Keratinocyte (primary cell): ENCODE results near the gene PTGES2. TPM values are rescaled to one million over a fixed set of nuclear protein-coding genes. Genes with fewer than 3 reads are reported as not detected.

Source experiments
- DNase-seq: peaks from one replicate; pipeline ENCODE4 v3.0.0-alpha.2; 2011; ENCODE audit warnings: low read depth, missing footprints, low spot score
- FAIRE-seq: peaks from 2 replicates; lab custom pipeline; 2011; peaks lifted over from hg19 to GRCh38; lab: Jason Lieb, UNC
- H2AFZ ChIP-seq: 2 replicates; pipeline ENCODE4 v1.6.0; 2012; ENCODE audit warnings: low read length, control low read depth, inconsistent platforms; ENCODE audit not compliant: control insufficient read depth
- H3K27ac ChIP-seq: 2 replicates; pipeline ENCODE4 v1.5.1; 2011; ENCODE audit warnings: low read length; ENCODE audit not compliant: control insufficient read depth, insufficient read depth
- H3K27me3 ChIP-seq: 3 replicates; pipeline ENCODE4 v1.6.0; 2011; ENCODE audit warnings: low read length; ENCODE audit not compliant: control insufficient read depth, insufficient read depth; ENCODE audit errors: extremely low read depth
- H3K36me3 ChIP-seq, 2 experiments: 2 replicates in 1 of 2; 3 replicates in 1 of 2; pipeline ENCODE4 v1.5.1; 2011; ENCODE audit warnings: low read length in 2 of 2, mild to moderate bottlenecking in 1 of 2; ENCODE audit not compliant: control insufficient read depth in 2 of 2, insufficient read depth in 2 of 2; ENCODE audit errors: extremely low read depth in 1 of 2
- H3K4me1 ChIP-seq: 3 replicates; pipeline ENCODE4 v1.5.1; 2011; ENCODE audit warnings: low read length; ENCODE audit not compliant: control insufficient read depth, insufficient read depth; ENCODE audit errors: extremely low read depth
- H3K4me2 ChIP-seq: 3 replicates; pipeline ENCODE4 v1.6.0; 2011; ENCODE audit warnings: low read depth, low read length; ENCODE audit not compliant: control insufficient read depth, insufficient read depth; ENCODE audit errors: extremely low read depth
- H3K4me3 ChIP-seq, 3 experiments: fragments of 200-600 bp in 1 of 3; sonication (generic) in 1 of 3; 2 replicates in 2 of 3; 3 replicates in 1 of 3; pipeline ENCODE4 v1.5.1; 2011 to 2016; ENCODE audit warnings: low read length in 3 of 3, mild to moderate bottlenecking in 3 of 3, control low read depth in 2 of 3, inconsistent platforms in 1 of 3, low read depth in 1 of 3, mixed read lengths in 1 of 3, mixed run types in 1 of 3, moderate library complexity in 1 of 3; ENCODE audit not compliant: control insufficient read depth in 2 of 3, insufficient read depth in 2 of 3; ENCODE audit errors: extremely low read depth in 1 of 3
- H3K79me2 ChIP-seq: 2 replicates; pipeline ENCODE4 v1.6.0; 2012; ENCODE audit warnings: low read length; ENCODE audit not compliant: control insufficient read depth, insufficient read depth
- H3K9ac ChIP-seq: 3 replicates; pipeline ENCODE4 v1.6.0; 2011; ENCODE audit warnings: low read length; ENCODE audit not compliant: control insufficient read depth, insufficient read depth; ENCODE audit errors: extremely low read depth
- H3K9me1 ChIP-seq: 3 replicates; pipeline ENCODE4 v1.6.0; 2011; ENCODE audit warnings: low read length; ENCODE audit not compliant: control insufficient read depth, insufficient read depth; ENCODE audit errors: extremely low read depth
- H3K9me3 ChIP-seq: 2 replicates; pipeline ENCODE4 v1.5.1; 2012; ENCODE audit warnings: low read depth, low read length; ENCODE audit not compliant: control insufficient read depth
- H4K20me1 ChIP-seq: 3 replicates; pipeline ENCODE4 v1.6.0; 2011; ENCODE audit warnings: low read length; ENCODE audit not compliant: control insufficient read depth, insufficient read depth; ENCODE audit errors: extremely low read depth
- CTCF ChIP-seq, 3 experiments: IDR thresholded peaks in 1 of 3; conservative IDR thresholded peaks in 1 of 3; optimal IDR thresholded peaks in 1 of 3; 2 replicates in 2 of 3; 3 replicates in 1 of 3; pipeline versions ENCODE3 to v1.5.1; 2011; ENCODE audit warnings: low read length in 3 of 3, mild to moderate bottlenecking in 3 of 3, moderate library complexity in 2 of 3, control low read depth in 1 of 3, inconsistent platforms in 1 of 3; ENCODE audit not compliant: insufficient read depth in 2 of 3; ENCODE audit errors: extremely low read depth in 1 of 3
- EZH2 ChIP-seq: IDR thresholded peaks from one replicate; pipeline ENCODE4 v1.6.1; 2012; ENCODE audit warnings: inconsistent platforms, mild to moderate bottlenecking, low read length, moderate library complexity
- dilution Hi-C: fragments of 300-500 bp; cut with MboI; formaldehyde crosslinking; loops from one replicate; pipeline ENCODE4 v1.7.0; 2020; ENCODE audit warnings: low sequenced_read_pairs; ENCODE audit not compliant: extremely low pct_ligation_motif_present
- polyA plus RNA-seq, 5 experiments: library from polyadenylated mRNA; depleted of rRNA in 3 of 5; stranded (reverse) in 3 of 5; stranded (forward) in 1 of 5; unstranded in 1 of 5; fragments of >200 nt; gene quantifications; 1 replicate in 1 of 5; 2 replicates in 3 of 5; 3 replicates in 1 of 5; pipeline versions ENCODE4 v1.2.1 to v1.2.3, GENCODE V29; 2011 to 2012; ENCODE audit warnings: missing spikeins in 2 of 5, low read depth in 1 of 5, low replicate concordance in 1 of 5

The PTGES2 gene
- polyA plus RNA-seq, 1 donor (not counting 4 experiments of a cell fraction or from before 2014, with no cell fraction given): 68.7 TPM

GRCh38 chr9:128070874-128071273, 56.7 kb downstream of the PTGES2 start:
- H3K36me3 ChIP-seq: no peaks in the 10 kb centered on the region
- H3K27ac ChIP-seq: no peak overlapping the region
- peaks cover 4% of the 10 kb centered on the region for H3K9me1 ChIP-seq
- H3K4me2 ChIP-seq: no peak overlapping the region
- no peaks in the 10 kb centered on the region for H3K9me3 ChIP-seq
- H4K20me1 ChIP-seq: no peaks in the 10 kb centered on the region
- no peaks in the 10 kb centered on the region for H3K27me3 ChIP-seq
- no peak overlapping the region for H3K4me3 ChIP-seq
- no peak overlapping the region for H3K9ac ChIP-seq
- TF ChIP-seq EZH2 (no peak), CTCF (optimal IDR thresholded peaks at IDR 0.05 in 1 of 3, IDR thresholded peaks at IDR 0.05 in 1 of 3, conservative IDR thresholded peaks at IDR 0.05 in 1 of 3; ENCODE audit: extremely low read depth in 1 of 3, insufficient read depth in 2 of 3, low read length in 3 of 3) (no peak)
- H3K4me1 ChIP-seq: peaks cover 29% of the 10 kb centered on the region
- no peak for FAIRE-seq
- dilution Hi-C loops: loop anchor here (25.0 kb wide), 1 partner anchor 134 kb away; the partner anchor contains the start of genes DPM2 and PIP5KL1
- DNase-seq: no peak
- no peak overlapping the region for H2AFZ ChIP-seq
- H3K79me2 ChIP-seq: peaks cover 54% of the 10 kb centered on the region

Other genes with a start within 250 kb of the PTGES2 start
- gene ST6GALNAC6, start 228.1 kb downstream of the PTGES2 start, polyA plus RNA-seq: 20.1 to 55.8 TPM (median 21.1 TPM) in 3 replicates
- 5.8 to 10.8 TPM (median 8.9 TPM) in 3 replicates for gene ST6GALNAC4, start 210.7 kb downstream of the PTGES2 start, polyA plus RNA-seq
- gene PIP5KL1, start 197.0 kb downstream of the PTGES2 start, polyA plus RNA-seq: 2.4 to 5.2 TPM (median 4.4 TPM) in 3 replicates
- gene DPM2, start 189.9 kb downstream of the PTGES2 start, polyA plus RNA-seq: 31.1 to 35.4 TPM (median 34.7 TPM) in 3 replicates
- gene EEIG1, start 146.7 kb downstream of the PTGES2 start, polyA plus RNA-seq: 3.7 to 8.6 TPM (median 7.0 TPM) in 3 replicates
- 6.3 to 7.5 TPM (median 7.4 TPM) in 3 replicates for gene NAIF1, start 60.4 kb downstream of the PTGES2 start, polyA plus RNA-seq
- 4.1 to 7.9 TPM (median 6.5 TPM) in 3 replicates for gene SLC25A25, start 59.5 kb downstream of the PTGES2 start, polyA plus RNA-seq
- gene LCN2, start 21.7 kb upstream of the PTGES2 start, polyA plus RNA-seq: 28.9 to 77.4 TPM (median 67.4 TPM) in 3 replicates
- gene BBLN, start 32.5 kb upstream of the PTGES2 start, polyA plus RNA-seq: 35.9 to 89.0 TPM (median 50.9 TPM) in 3 replicates
- gene CIZ1, start 63.8 kb upstream of the PTGES2 start, polyA plus RNA-seq: 23.5 to 30.9 TPM (median 28.1 TPM) in 3 replicates
- gene DNM1, start 75.7 kb upstream of the PTGES2 start, polyA plus RNA-seq: 0.25 to 0.34 TPM (median 0.31 TPM) in 3 replicates
- gene GOLGA2, start 148.3 kb upstream of the PTGES2 start, polyA plus RNA-seq: 31.9 to 48.8 TPM (median 41.6 TPM) in 3 replicates
- gene SWI5, start 148.5 kb upstream of the PTGES2 start, polyA plus RNA-seq: 35.9 to 39.4 TPM (median 38.4 TPM) in 3 replicates
- 15.5 to 25.8 TPM (median 17.2 TPM) in 3 replicates for gene TRUB2, start 194.7 kb upstream of the PTGES2 start, polyA plus RNA-seq
- gene COQ4, start 195.1 kb upstream of the PTGES2 start, polyA plus RNA-seq: 32.6 to 39.8 TPM (median 33.4 TPM) in 3 replicates
- 17.3 to 30.2 TPM (median 21.4 TPM) in 3 replicates for gene SLC27A4, start 212.8 kb upstream of the PTGES2 start, polyA plus RNA-seq
- 29.1 to 32.4 TPM (median 31.1 TPM) in 3 replicates for gene URM1, start 243.6 kb upstream of the PTGES2 start, polyA plus RNA-seq